GOT3 (cell line): Measurements from ENCODE around the gene SH2D3C.
"Not testable (repeated sequence)": the region's sequence is repeated elsewhere in the genome, so short reads cannot be mapped to it uniquely, and the experiment has no call there.

Experiments
- DNase-seq: peaks from one replicate; lab custom pipeline; 2025; ENCODE audit warnings: mixed read lengths; lab: John Stamatoyannopoulos, UW

Gene SH2D3C

GRCh38 chr9:127767410-127767809, 11.1 kb downstream of the SH2D3C start:
- DNase-seq, result no peak

GRCh38 chr9:127765418-127765817, 13.0 kb downstream of the SH2D3C start:
- DNase-seq, result no peak

- no peak for DNase-seq
Observed at GRCh38 chr9:127763918-127764384, 14.5 kb downstream of the SH2D3C start.

- no peak for DNase-seq
Observed at GRCh38 chr9:127762111-127762676, 16.3 kb downstream of the SH2D3C start.

GRCh38 chr9:127761491-127761956, 16.9 kb downstream of the SH2D3C start:
- no peak for DNase-seq

- no peak for DNase-seq
Observed at GRCh38 chr9:127761061-127761460, 17.4 kb downstream of the SH2D3C start.

- DNase-seq, result no peak
Observed at GRCh38 chr9:127758843-127759242, 19.6 kb downstream of the SH2D3C start.

- not testable (repeated sequence) for DNase-seq
Observed at GRCh38 chr9:127756776-127757175, 21.7 kb downstream of the SH2D3C start.

- DNase-seq, result no peak
Observed at GRCh38 chr9:127756233-127756632, 22.2 kb downstream of the SH2D3C start.

GRCh38 chr9:127755061-127756060, 23.1 kb downstream of the SH2D3C start:
- no peak for DNase-seq

- DNase-seq, result no peak
Observed at GRCh38 chr9:127754099-127755060, 24.1 kb downstream of the SH2D3C start.

- DNase-seq, result no peak
Observed at GRCh38 chr9:127753622-127754021, 24.8 kb downstream of the SH2D3C start.

- no peak for DNase-seq
Observed at GRCh38 chr9:127753148-127753547, 25.3 kb downstream of the SH2D3C start.

GRCh38 chr9:127751269-127752054, 27.0 kb downstream of the SH2D3C start:
- DNase-seq, result no peak

- DNase-seq, result no peak
Observed at GRCh38 chr9:127749090-127749787, 29.2 kb downstream of the SH2D3C start.

GRCh38 chr9:127746959-127747569, 31.4 kb downstream of the SH2D3C start:
- no peak for DNase-seq

- DNase-seq, result no peak
Observed at GRCh38 chr9:127744398-127745110, 33.9 kb downstream of the SH2D3C start.

- DNase-seq, result no peak
Observed at GRCh38 chr9:127742435-127743088, 35.9 kb downstream of the SH2D3C start.
